Stomach (tissue), 9 donors: ENCODE data around the gene PKD1. TPM values are rescaled to one million over a fixed set of nuclear protein-coding genes. Genes with fewer than 3 reads are reported as not detected.
A peak's percentile ranks its signal among the peaks of the same experiment; 100 is the strongest.
"Not testable (repeated sequence)": the region's sequence is repeated elsewhere in the genome, so short reads cannot be mapped to it uniquely, and the experiment has no call there.

Source experiments
- DNase-seq, 2 donors: peaks; one replicate each; pipeline versions ENCODE4 v3.0.0 to v3.0.0-alpha.2; 2013 to 2019
- H3K27ac ChIP-seq, 5 donors: fragments of 200-600 bp in 4 of 5; sonication (generic) in 4 of 5; one replicate each; pipeline ENCODE4 v1.5.1; 2013 to 2019; ENCODE audit warnings: mild to moderate bottlenecking in 1 of 5, moderate library complexity in 1 of 5
- H3K27me3 ChIP-seq, 3 donors: fragments of 200-600 bp; sonication (generic); one replicate each; pipeline ENCODE4 v1.5.1; 2017 to 2019; ENCODE audit warnings: mixed run types in 1 of 3
- H3K36me3 ChIP-seq, 4 donors: fragments of 200-600 bp; sonication (generic); 1 replicate in 3 of 4; 2 replicates in 1 of 4; pipeline ENCODE4 v1.5.1; 2016 to 2019
- H3K4me1 ChIP-seq, 4 donors: fragments of 200-600 bp; sonication (generic); one replicate each; pipeline ENCODE4 v1.5.1; 2016 to 2019
- H3K4me3 ChIP-seq, 4 donors: fragments of 200-600 bp; sonication (generic) in 3 of 4; one replicate each; pipeline ENCODE4 v1.5.1; 2016 to 2019; ENCODE audit warnings: mild to moderate bottlenecking in 1 of 4
- H3K9me3 ChIP-seq, 4 donors: fragments of 200-600 bp; sonication (generic); one replicate each; pipeline ENCODE4 v1.5.1; 2016 to 2019
- EP300 ChIP-seq: sonication (generic); formaldehyde crosslinking; IDR thresholded peaks from one replicate; pipeline ENCODE4 v1.6.1; 2017; ENCODE audit warnings: antibody characterized with exemption
- POLR2A ChIP-seq, 4 donors: fragments of 450-650 bp; IDR thresholded peaks; one replicate each; pipeline ENCODE4 v1.6.1; 2016; ENCODE audit warnings: antibody characterized with exemption in 4 of 4, control low read depth in 2 of 4, mild to moderate bottlenecking in 1 of 4, moderate library complexity in 1 of 4
- POLR2AphosphoS5 ChIP-seq, 3 donors: sonication (generic); formaldehyde crosslinking; IDR thresholded peaks; one replicate each; pipeline ENCODE4 v1.6.1; 2016; ENCODE audit warnings: antibody characterized with exemption in 3 of 3
- WGBS, 5 donors: extraction: QIAGEN DNeasy Blood & Tissue Kit in 3 of 5; methylation state at CpG; one replicate each; pipeline versions ENCODE4 v1.1.5 to v1.1.7; 2013 to 2018; 5-methylcytosine and 5-hydroxymethylcytosine counted together
- intact Hi-C: fragments of 100-400 bp; cut with DNase I; formaldehyde crosslinking; loops from one replicate; pipeline ENCODE4 v1.15.1; 2023; ENCODE audit warnings: low total_unique reads
- polyA plus RNA-seq, 3 donors: library from polyadenylated mRNA; stranded (reverse); fragments of 200-250 nt; gene quantifications; one replicate each; pipeline ENCODE4 v1.2.3, GENCODE V29; 2013
- total RNA-seq, 5 donors: library from RNA; depleted of rRNA; stranded (reverse); fragments of >200 nt; gene quantifications; one replicate each; pipeline versions ENCODE4 v1.1.0 to v1.2.3, GENCODE V29; 2014 to 2016
- TF ChIP-seq, protein P1 (sequence below), 7 experiments: fragments of 450-650 bp in 4 of 7; fragments of 200-600 bp in 3 of 7; sonication (generic) in 3 of 7; IDR thresholded peaks; one replicate each; pipeline ENCODE4 v1.5.1; 2016 to 2019; ENCODE audit warnings: antibody characterized with exemption in 7 of 7, control low read depth in 2 of 7, mild to moderate bottlenecking in 1 of 7
- donor health status: healthy with polysubstance abuse.
- donor health status: Bipolar disorder and iron deficiency.
- donor health status: healthy.

The PKD1 gene
- total and polyA plus RNA-seq, 8 donors, result 10.4 to 776 (median 90.7) TPM

DNA sequence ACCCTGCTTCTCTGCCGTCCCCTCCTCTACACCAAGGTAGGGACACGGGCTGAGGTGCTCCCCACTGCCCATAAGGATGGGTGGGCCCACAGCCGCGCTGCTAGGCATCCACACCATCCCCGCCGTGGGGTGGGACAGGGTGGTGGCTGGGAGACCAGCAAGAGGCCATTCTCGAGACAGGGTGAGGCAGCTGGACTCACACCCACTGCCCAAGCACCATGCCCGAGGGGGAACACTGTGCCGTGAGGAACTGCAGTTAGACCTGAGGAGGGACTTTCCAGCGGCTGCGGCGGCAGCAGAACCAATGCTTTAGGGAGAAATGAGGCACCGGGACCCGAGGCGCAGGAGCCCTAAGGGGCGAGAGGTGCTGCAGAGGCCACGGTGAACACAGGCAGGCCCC is 13.3 kb downstream of the PKD1 start:
- Histone ChIP-seq H3K4me1 (peaks cover 38 to 85% (median 62%) of the 10 kb centered on the region in 4 donors), H3K27ac (peak overlapping the region; percentile 10 to 96 (median 92))

DNA sequence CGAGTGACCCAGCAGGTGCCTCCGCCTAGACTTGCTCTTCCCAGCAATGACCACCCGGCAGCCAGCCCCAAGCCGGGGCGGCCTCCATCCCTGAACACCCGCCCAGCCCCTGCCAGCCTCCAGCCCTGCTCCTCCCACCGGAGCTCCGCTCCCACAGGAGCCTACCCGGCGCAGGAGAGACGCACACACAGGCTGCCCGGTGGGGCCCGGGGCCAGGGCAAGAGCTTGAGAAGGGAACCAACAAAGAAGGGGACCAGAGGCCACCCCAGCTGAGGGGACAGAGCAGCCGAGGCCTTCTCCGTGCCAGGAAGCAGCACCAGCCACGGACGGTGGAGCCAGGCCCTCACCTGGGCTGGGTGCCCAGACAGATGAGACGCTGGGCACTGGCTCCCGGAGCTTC is 13.8 kb downstream of the PKD1 start:
- peak overlapping the region in 2 of 4 donors; percentile 14 to 35 for H3K4me3 ChIP-seq
- peaks cover 0 to 6% (median 0%) of the 10 kb centered on the region in 4 donors for H3K36me3 ChIP-seq
- H3K27ac ChIP-seq, result peak overlapping the region in 4 of 5 donors; percentile 46 to 96 (median 93)
- intact Hi-C loops, result no loop called here
- no peaks in the 10 kb centered on the region for H3K9me3 ChIP-seq
- peaks cover 37 to 85% (median 62%) of the 10 kb centered on the region in 4 donors for H3K4me1 ChIP-seq
- no peak for TF ChIP-seq POLR2A (IDR thresholded peaks at IDR 0.05)
- TF ChIP-seq, protein P1, sequence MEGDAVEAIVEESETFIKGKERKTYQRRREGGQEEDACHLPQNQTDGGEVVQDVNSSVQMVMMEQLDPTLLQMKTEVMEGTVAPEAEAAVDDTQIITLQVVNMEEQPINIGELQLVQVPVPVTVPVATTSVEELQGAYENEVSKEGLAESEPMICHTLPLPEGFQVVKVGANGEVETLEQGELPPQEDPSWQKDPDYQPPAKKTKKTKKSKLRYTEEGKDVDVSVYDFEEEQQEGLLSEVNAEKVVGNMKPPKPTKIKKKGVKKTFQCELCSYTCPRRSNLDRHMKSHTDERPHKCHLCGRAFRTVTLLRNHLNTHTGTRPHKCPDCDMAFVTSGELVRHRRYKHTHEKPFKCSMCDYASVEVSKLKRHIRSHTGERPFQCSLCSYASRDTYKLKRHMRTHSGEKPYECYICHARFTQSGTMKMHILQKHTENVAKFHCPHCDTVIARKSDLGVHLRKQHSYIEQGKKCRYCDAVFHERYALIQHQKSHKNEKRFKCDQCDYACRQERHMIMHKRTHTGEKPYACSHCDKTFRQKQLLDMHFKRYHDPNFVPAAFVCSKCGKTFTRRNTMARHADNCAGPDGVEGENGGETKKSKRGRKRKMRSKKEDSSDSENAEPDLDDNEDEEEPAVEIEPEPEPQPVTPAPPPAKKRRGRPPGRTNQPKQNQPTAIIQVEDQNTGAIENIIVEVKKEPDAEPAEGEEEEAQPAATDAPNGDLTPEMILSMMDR (IDR thresholded peaks at IDR 0.05), result no peak
- TF ChIP-seq EP300, result no peak
- TF ChIP-seq POLR2AphosphoS5 (IDR thresholded peaks at IDR 0.05), result no peak
- peak in 1 of 2 donors; percentile 24 for DNase-seq
- H3K27me3 ChIP-seq, result no peaks in the 10 kb centered on the region
- WGBS, 5 donors, result 52 to 70% (median 65%) methylated on average over 11 to 19 of the region's 19 CpGs

More for the DNA sequence above, 13.3 kb downstream of the PKD1 start:
- 84 to 89% (median 88%) methylated on average over 10 to 17 of the region's 17 CpGs for WGBS, 5 donors
- Histone ChIP-seq H3K4me3 (peak overlapping the region in 1 of 4 donors; percentile 11), H3K27me3 (no peaks in the 10 kb centered on the region), H3K9me3 (no peaks in the 10 kb centered on the region), H3K36me3 (peaks cover 0 to under 1% (median 0%) of the 10 kb centered on the region in 4 donors)
- intact Hi-C loops, result no loop called here
- no peak for TF ChIP-seq POLR2A (IDR thresholded peaks at IDR 0.05)
- TF ChIP-seq EP300, result no peak
- TF ChIP-seq, protein P1 (IDR thresholded peaks at IDR 0.05), result no peak
- TF ChIP-seq POLR2AphosphoS5 (IDR thresholded peaks at IDR 0.05), result no peak
- no peak for DNase-seq

- H3K27me3 ChIP-seq, H3K36me3 ChIP-seq, intact Hi-C loops, H3K9me3 ChIP-seq: not testable (repeated sequence)
- WGBS, 5 donors, result 28 to 53% (median 44%) methylated on average over 5 to 9 of the region's 9 CpGs
- H3K4me1 ChIP-seq, result peaks cover 32 to 85% (median 62%) of the 10 kb centered on the region in 4 donors
- TF ChIP-seq, protein P1 (IDR thresholded peaks at IDR 0.05), result peak in 1 of 7 experiments; percentile 16
- peak; percentile 52 to 68 for DNase-seq
- peak overlapping the region in 3 of 5 donors; percentile 92 to 96 (median 94) for H3K27ac ChIP-seq
- peak overlapping the region in 2 of 4 donors; percentile 14 to 35 for H3K4me3 ChIP-seq
These were observed 14.4 kb downstream of the PKD1 start for GRCh38 chr16:2121325-2121724.

DNA sequence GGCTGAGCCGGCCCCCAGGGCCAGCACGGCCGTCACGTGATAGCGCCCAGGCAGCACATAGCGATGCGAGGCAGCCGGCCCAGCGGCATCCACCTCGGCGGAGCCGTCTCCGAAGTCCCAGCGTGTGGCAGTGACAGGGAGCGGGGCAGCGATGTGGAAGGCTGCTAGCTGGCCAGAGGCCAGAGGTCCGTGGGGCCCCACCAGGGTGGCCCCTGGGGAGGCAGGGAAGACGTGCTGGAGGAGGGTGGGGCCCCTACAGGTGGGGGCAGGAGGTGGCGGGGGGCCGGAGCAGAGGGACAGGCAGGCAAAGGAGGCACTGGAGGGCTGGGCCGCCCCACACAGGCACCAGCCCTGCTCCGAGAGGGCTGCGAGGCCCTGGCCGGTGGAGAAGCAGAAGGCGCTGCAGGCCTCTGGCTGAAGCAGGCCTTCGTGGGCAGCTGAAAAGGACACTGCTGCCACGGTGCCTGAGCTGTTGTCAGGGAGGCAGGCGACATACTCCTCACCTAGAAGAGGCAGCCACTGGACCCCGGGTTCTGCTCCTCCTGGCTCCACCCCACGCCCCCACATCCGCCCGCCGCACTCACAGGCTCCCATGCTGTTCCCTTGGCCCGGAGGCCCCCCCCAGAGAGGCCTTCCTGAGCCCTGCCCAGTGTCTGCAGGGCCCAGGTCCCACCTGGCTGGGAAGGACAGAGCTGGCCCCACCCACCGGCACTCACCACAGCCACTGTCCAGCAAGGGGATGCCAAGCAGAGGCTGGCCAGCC is 17.6 kb downstream of the PKD1 start:
- intact Hi-C loops, H3K27me3 ChIP-seq, H3K4me3 ChIP-seq, H3K9me3 ChIP-seq: not testable (repeated sequence)
- peak in 1 of 2 donors; percentile 29 for DNase-seq
- peaks cover 5 to 55% (median 35%) of the 10 kb centered on the region in 4 donors for H3K4me1 ChIP-seq
- H3K27ac ChIP-seq, result peak overlapping the region in 1 of 5 donors; percentile 58
- H3K36me3 ChIP-seq, result peaks cover 10 to 32% (median 25%) of the 10 kb centered on the region in 4 donors
- 28 to 71% (median 52%) methylated on average over 5 to 28 of the region's 35 CpGs for WGBS, 5 donors

DNA sequence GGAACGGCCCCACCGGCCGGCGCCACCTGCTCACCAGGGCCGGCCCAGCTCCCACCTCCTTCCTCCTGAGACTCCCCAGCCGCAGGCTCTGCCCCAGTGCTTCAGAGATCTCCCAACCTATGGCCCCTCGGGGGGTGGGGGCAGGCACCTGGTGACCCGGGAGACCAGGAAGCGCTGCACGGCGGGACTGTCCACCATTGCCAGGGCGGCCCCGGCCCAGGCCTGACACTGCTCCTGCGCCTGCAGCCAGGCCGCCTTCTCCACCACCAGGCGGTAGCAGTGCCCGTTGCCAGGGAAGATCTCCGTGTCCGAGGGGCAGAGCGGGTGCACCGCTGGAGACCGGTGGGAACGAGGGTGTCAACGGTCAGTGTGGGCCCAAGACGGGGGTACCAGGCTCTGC is 18.4 kb downstream of the PKD1 start:
- Histone ChIP-seq H3K4me1 (peaks cover 5 to 47% (median 29%) of the 10 kb centered on the region in 4 donors), H3K36me3 (peaks cover 14 to 39% (median 32%) of the 10 kb centered on the region in 4 donors)
- H3K9me3 ChIP-seq, DNase-seq, H3K4me3 ChIP-seq, H3K27me3 ChIP-seq, intact Hi-C loops, H3K27ac ChIP-seq: not testable (repeated sequence)
- 80 to 90% (median 88%) methylated on average over 1 to 24 of the region's 25 CpGs for WGBS, 5 donors

DNA sequence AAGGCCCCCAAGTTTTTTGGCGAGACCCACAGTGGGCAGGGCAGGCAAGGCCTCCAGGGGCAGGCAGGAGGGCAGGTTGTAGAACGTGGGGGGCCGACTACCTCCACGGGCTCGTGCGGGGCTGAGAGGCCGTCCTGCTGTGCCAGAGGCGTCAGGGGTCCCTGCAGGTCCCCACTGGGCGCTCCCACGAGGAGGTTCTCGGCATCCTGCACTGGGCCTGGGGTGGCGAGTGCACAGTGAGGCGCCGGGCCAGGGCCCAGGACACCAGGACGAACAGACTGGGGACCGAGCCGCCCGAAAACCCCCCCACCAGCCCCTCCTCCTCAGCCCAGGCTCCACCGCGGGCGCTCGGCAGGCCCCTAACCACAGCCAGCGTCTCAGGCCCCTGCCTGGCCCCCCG is 19.3 kb downstream of the PKD1 start:
- H3K4me3 ChIP-seq, DNase-seq, intact Hi-C loops, H3K27me3 ChIP-seq, H3K9me3 ChIP-seq: not testable (repeated sequence)
- 51 to 82% (median 60%) methylated on average over 11 to 20 of the region's 24 CpGs; no CpG with 5 or more reads in 1 of the 5 donors for WGBS, 5 donors
- Histone ChIP-seq H3K36me3 (peaks cover 22 to 48% (median 41%) of the 10 kb centered on the region in 4 donors), H3K4me1 (peaks cover 5 to 38% (median 22%) of the 10 kb centered on the region in 4 donors), H3K27ac (peak overlapping the region in 2 of 5 donors; percentile 14 to 38)
